K562 (cell line): ENCODE data around the gene PRRC2B. TPM values are rescaled to one million over a fixed set of nuclear protein-coding genes. Genes with fewer than 3 reads are reported as not detected.

ENCODE experiments used
- ATAC-seq: fragments of 200-7000 bp; cut with Tn5 transposase; 3 replicates; pipeline ENCODE4 v1.9.1; 2020; ENCODE audit warnings: moderate library complexity
- BruUV-seq: library from RNA; stranded (reverse); fragments of 400-500 nt; replicated peaks from 2 replicates; lab custom pipeline; 2021; lab: Mats Ljungman, UMichigan
- CTCF ChIA-PET: fragments of 300-600 bp; formaldehyde crosslinking; extraction: SDS; loops from one replicate; lab custom pipeline; 2021; ENCODE audit warnings: low intra/inter-chr PET ratio; lab: Yijun Ruan, JAX
- POLR2A ChIA-PET: fragments of 300-600, 350-650 bp; sonication (Branson Sonifier 250); formaldehyde crosslinking; extraction: SDS; loops from one replicate; lab custom pipeline; 2021; ENCODE audit warnings: antibody characterized with exemption, inconsistent platforms; lab: Yijun Ruan, JAX
- DNase-seq, 4 experiments: peaks; one replicate each; pipeline versions ENCODE4 v3.0.0 to v3.0.0-alpha.2; 2011 to 2018; ENCODE audit warnings: low spot score in 3 of 4, mixed read lengths in 3 of 4; ENCODE audit errors: extremely low read depth in 1 of 4
- FAIRE-seq: peaks from 2 replicates; lab custom pipeline; 2011; peaks lifted over from hg19 to GRCh38; lab: Jason Lieb, UNC
- H2AFZ ChIP-seq: 2 replicates; pipeline ENCODE4 v1.6.0; 2011; ENCODE audit warnings: low read depth, low read length, control low read depth, inconsistent platforms
- H3K27ac ChIP-seq: fragments of 200-600 bp; 3 replicates; pipeline ENCODE4 v1.8.0; 2011; ENCODE audit warnings: low read depth, mild to moderate bottlenecking, control low read depth, inconsistent platforms, low read length, moderate library complexity, mixed read lengths; ENCODE audit errors: extremely low read depth
- H3K27me3 ChIP-seq, 2 experiments: fragments of 300-600 bp in 1 of 2; 2 replicates in 1 of 2; 3 replicates in 1 of 2; pipeline versions ENCODE4 v1.6.0 to v1.8.0; 2011; ENCODE audit warnings: inconsistent platforms in 2 of 2, low read length in 2 of 2, mild to moderate bottlenecking in 1 of 2, mixed read lengths in 1 of 2, moderate library complexity in 1 of 2; ENCODE audit not compliant: control insufficient read depth in 2 of 2, insufficient read depth in 2 of 2
- H3K36me3 ChIP-seq: fragments of 300-600 bp; 3 replicates; pipeline ENCODE4 v1.8.0; 2011; ENCODE audit warnings: mild to moderate bottlenecking, low read length, inconsistent platforms; ENCODE audit not compliant: control insufficient read depth, insufficient read depth
- H3K4me1 ChIP-seq, 2 experiments: fragments of 200-600 bp in 1 of 2; replicated peaks in 1 of 2; 2 replicates in 1 of 2; 3 replicates in 1 of 2; pipeline versions ENCODE4 v1.5.1 to v1.8.0; 2011; ENCODE audit warnings: inconsistent platforms in 2 of 2, low read length in 2 of 2, mild to moderate bottlenecking in 1 of 2, mixed read lengths in 1 of 2, moderate library complexity in 1 of 2; ENCODE audit not compliant: control insufficient read depth in 2 of 2, insufficient read depth in 2 of 2
- H3K4me2 ChIP-seq: 2 replicates; pipeline ENCODE4 v1.6.1; 2011; ENCODE audit warnings: low read length, control low read depth, inconsistent platforms, mixed read lengths; ENCODE audit not compliant: insufficient read depth
- H3K4me3 ChIP-seq: fragments of 200-600 bp; sonication (generic), shearing (Covaris generic); 2 replicates; pipeline ENCODE4 v1.5.1; 2016; ENCODE audit warnings: control low read depth, inconsistent platforms
- H3K79me2 ChIP-seq: fragments of 200-600 bp; 3 replicates; pipeline ENCODE4 v1.8.0; 2011; ENCODE audit warnings: low read length, inconsistent platforms; ENCODE audit not compliant: control insufficient read depth, insufficient read depth
- H3K9ac ChIP-seq, 2 experiments: 2 replicates each; pipeline versions ENCODE4 v1.6.0 to v1.6.1; 2011; ENCODE audit warnings: low read depth in 2 of 2, low read length in 2 of 2, control low read depth in 1 of 2, inconsistent platforms in 1 of 2, mild to moderate bottlenecking in 1 of 2, mixed read lengths in 1 of 2; ENCODE audit not compliant: insufficient read depth in 1 of 2
- H3K9me1 ChIP-seq: one replicate; pipeline ENCODE4 v1.6.0; 2011; ENCODE audit warnings: inconsistent platforms, mild to moderate bottlenecking, low read length, moderate library complexity; ENCODE audit not compliant: control insufficient read depth, insufficient read depth
- H3K9me3 ChIP-seq: replicated peaks from 2 replicates; pipeline ENCODE4 v1.5.1; 2011; ENCODE audit warnings: low read depth, low read length, inconsistent platforms; ENCODE audit not compliant: control insufficient read depth, insufficient read depth
- H4K20me1 ChIP-seq: replicated peaks from 2 replicates; pipeline ENCODE4 v1.6.1; 2011; ENCODE audit warnings: low read length, inconsistent platforms, mixed read lengths; ENCODE audit not compliant: control insufficient read depth, insufficient read depth
- DLX4 ChIP-seq: fragments of 250-450 bp; sonication (Bioruptor Pico); IDR thresholded peaks from 2 replicates; pipeline ENCODE4 v1.6.1; 2021; ENCODE audit warnings: mild to moderate bottlenecking
- KDM1A ChIP-seq, 2 experiments: fragments of 450-650 bp; IDR thresholded peaks; 2 replicates each; pipeline ENCODE4 v1.6.1; 2016; ENCODE audit warnings: mild to moderate bottlenecking in 2 of 2
- NFIC ChIP-seq: fragments of 450-650 bp; IDR thresholded peaks from 2 replicates; pipeline ENCODE4 v1.6.1; 2017; ENCODE audit warnings: mild to moderate bottlenecking, inconsistent platforms
- NFIX ChIP-seq: fragments of 250-450 bp; sonication (Bioruptor Pico); IDR thresholded peaks from 2 replicates; pipeline ENCODE4 v1.4.0; 2020; ENCODE audit warnings: low read depth, mild to moderate bottlenecking, moderate library complexity
- POLR2G ChIP-seq: fragments of 200-400 bp; formaldehyde crosslinking; IDR thresholded peaks from 2 replicates; pipeline ENCODE4 v1.6.1; 2017; ENCODE audit warnings: low read depth, mild to moderate bottlenecking, antibody characterized with exemption, low read length, moderate library complexity
- SMARCA4 ChIP-seq: fragments of 450-650 bp; IDR thresholded peaks from 2 replicates; pipeline ENCODE4 v1.6.1; 2016
- ZBED1 ChIP-seq: IDR thresholded peaks from 2 replicates; pipeline ENCODE4 v1.6.1; 2014
- ZHX1 ChIP-seq: fragments of 150-350 bp; conservative IDR thresholded peaks from 2 replicates; pipeline ENCODE4 v1.6.1; 2014; ENCODE audit warnings: low read length
- WGBS: fragments of 100-300 bp; shearing (Covaris generic); methylation state at CpG from one replicate; pipeline ENCODE4 v1.1.6; 2016; ENCODE audit warnings: low coverage, mixed read lengths; ENCODE audit not compliant: insufficient coverage; ENCODE audit errors: missing lambda C conversion rate; 5-methylcytosine and 5-hydroxymethylcytosine counted together
- in situ Hi-C: fragments of 300-500 bp; cut with MboI; formaldehyde crosslinking; loops from 4 replicates; pipeline ENCODE4 v1.15.0; 2018; ENCODE audit warnings: inconsistent platforms, mixed read lengths
- intact Hi-C: fragments of 100-400 bp; cut with micrococcal nuclease; formaldehyde crosslinking; loops from 2 replicates; pipeline ENCODE4 v1.14.2; 2022
- polyA plus RNA-seq, 8 experiments: library from polyadenylated mRNA; depleted of rRNA in 4 of 8; stranded (reverse) in 5 of 8; unstranded in 3 of 8; fragments of >200 nt; fragmentation: Nextera tagmentation in 2 of 8; fragmentation: Illumina TruSeq in 1 of 8; extraction: Ambion mirVana in 2 of 8; extraction: Trizol in 1 of 8; gene quantifications; 2 replicates each; pipeline versions ENCODE4 v1.2.1 to v1.2.3, GENCODE V29; 2011 to 2014; ENCODE audit warnings: inconsistent platforms in 1 of 8, missing spikeins in 1 of 8
- total RNA-seq, 7 experiments: library from RNA; depleted of rRNA in 6 of 7; stranded (reverse); fragments of >200 nt in 6 of 7; fragmentation: Illumina TruSeq in 2 of 7; extraction: Trizol in 2 of 7; gene quantifications; 2 replicates each; pipeline versions ENCODE4 v1.2.1 to v1.2.3, GENCODE V29; 2011 to 2021; ENCODE audit warnings: low replicate concordance in 1 of 7

The PRRC2B gene
- total and polyA plus RNA-seq, 9 of the 15 experiments (the other 6 are each of a cell fraction or from before 2014, with no cell fraction given), result 0.34 to 125 (median 30.9) TPM

GRCh38 chr9:131467214-131467935 is 73.5 kb downstream of the PRRC2B start:
- Histone ChIP-seq H3K9me1 (no peaks in the 10 kb centered on the region), H3K4me2 (no peak overlapping the region), H3K36me3 (peaks cover 90% of the 10 kb centered on the region), H4K20me1 (no peaks in the 10 kb centered on the region), H3K79me2 (0 out of 3 replicates have a peak, but pooled peaks cover 3% of the 10 kb centered on the region), H3K4me1 (no peaks in the 10 kb centered on the region), H2AFZ (no peak overlapping the region), H3K9ac (no peak overlapping the region), H3K4me3 (no peak overlapping the region), H3K27me3 (no peaks in the 10 kb centered on the region), H3K9me3 (no peaks in the 10 kb centered on the region), H3K27ac (no peak overlapping the region)
- CTCF ChIA-PET, result no interaction called here
- in situ Hi-C loops (loop anchor here (25.0 kb wide), 1 partner anchor 755 kb away; no protein-coding TSS in a partner anchor), intact Hi-C loops (no loop called here)
- TF ChIP-seq POLR2G, result no peak
- peak; percentile 30; the same call in 1 of the 2 replicates for TF ChIP-seq NFIX (CRISPR knock-in tag)
- no peak for TF ChIP-seq ZHX1
- TF ChIP-seq SMARCA4, result no peak
- TF ChIP-seq KDM1A (IDR thresholded peaks at IDR 0.05), result no peak
- no peak for TF ChIP-seq DLX4 (CRISPR knock-in tag)
- TF ChIP-seq ZBED1, result no peak
- peak; percentile 83 for TF ChIP-seq NFIC
- BruUV-seq, result no TSS peak
- DNase-seq (no peak), ATAC-seq (no peak), FAIRE-seq (no peak)
- POLR2A ChIA-PET, result interaction anchor here (1.1 to 2.9 kb wide), 3 partner anchors 8 to 10 kb away, joined by 3 to 9 read pairs (median 5); no protein-coding TSS in a partner anchor
- WGBS, result 94% methylated on average over 13 of the region's 13 CpGs
